Stimulated activated CD4-positive, alpha-beta T cell treated with anti-CD3 and anti-CD28 coated beads, Interleukin-4, amount 100 ng/mL, for 24 hours (primary cell): ENCODE results near the gene OXSR1.
"Not testable (repeated sequence)": the region's sequence is repeated elsewhere in the genome, so short reads cannot be mapped to it uniquely, and the experiment has no call there.

Experiments used
- DNase-seq: peaks from one replicate; pipeline ENCODE4 v3.0.0-alpha.2; 2020

OXSR1 gene

GRCh38 chr3:38146504-38146903, 18.8 kb upstream of the OXSR1 start:
- no peak for DNase-seq

GRCh38 chr3:38147421-38147820, 17.9 kb upstream of the OXSR1 start:
- DNase-seq, result no peak

GRCh38 chr3:38148311-38148882, 16.9 kb upstream of the OXSR1 start:
- DNase-seq, result no peak

- no peak for DNase-seq
Measured at GRCh38 chr3:38149708-38150107, 15.6 kb upstream of the OXSR1 start.

GRCh38 chr3:38150780-38151528, 14.4 kb upstream of the OXSR1 start:
- DNase-seq, result no peak

GRCh38 chr3:38151667-38152265, 13.6 kb upstream of the OXSR1 start:
- no peak for DNase-seq

- DNase-seq, result no peak
Measured at GRCh38 chr3:38152609-38153008, 12.7 kb upstream of the OXSR1 start.

GRCh38 chr3:38153221-38153620, 12.1 kb upstream of the OXSR1 start:
- DNase-seq, result no peak

- no peak for DNase-seq
Measured at GRCh38 chr3:38154033-38154494, 11.3 kb upstream of the OXSR1 start.

GRCh38 chr3:38154625-38155255, 10.6 kb upstream of the OXSR1 start:
- no peak for DNase-seq

GRCh38 chr3:38155825-38156224, 9.5 kb upstream of the OXSR1 start:
- no peak for DNase-seq

GRCh38 chr3:38157117-38157516, 8.2 kb upstream of the OXSR1 start:
- DNase-seq, result no peak

- no peak for DNase-seq
Measured at GRCh38 chr3:38157595-38157994, 7.7 kb upstream of the OXSR1 start.

GRCh38 chr3:38158472-38158871, 6.9 kb upstream of the OXSR1 start:
- no peak for DNase-seq

GRCh38 chr3:38160704-38161103, 4.6 kb upstream of the OXSR1 start:
- DNase-seq, result not testable (repeated sequence)

GRCh38 chr3:38163117-38163840, 2.1 kb upstream of the OXSR1 start:
- no peak for DNase-seq

GRCh38 chr3:38163841-38164642, 1.3 kb upstream of the OXSR1 start:
- DNase-seq, result no peak

GRCh38 chr3:38164643-38164951, 740 bp upstream of the OXSR1 start:
- DNase-seq, result no peak

GRCh38 chr3:38165722-38166387, 518 bp downstream of the OXSR1 start:
- no peak for DNase-seq

- no peak for DNase-seq
Measured at GRCh38 chr3:38167591-38167990, 2.3 kb downstream of the OXSR1 start.

GRCh38 chr3:38168151-38169026, 3.1 kb downstream of the OXSR1 start:
- DNase-seq, result no peak
